ENCODE measurements around the gene DACT2.
"Not testable (repeated sequence)": the region's sequence is repeated elsewhere in the genome, so short reads cannot be mapped to it uniquely, and the experiment has no call there.

DNA sequence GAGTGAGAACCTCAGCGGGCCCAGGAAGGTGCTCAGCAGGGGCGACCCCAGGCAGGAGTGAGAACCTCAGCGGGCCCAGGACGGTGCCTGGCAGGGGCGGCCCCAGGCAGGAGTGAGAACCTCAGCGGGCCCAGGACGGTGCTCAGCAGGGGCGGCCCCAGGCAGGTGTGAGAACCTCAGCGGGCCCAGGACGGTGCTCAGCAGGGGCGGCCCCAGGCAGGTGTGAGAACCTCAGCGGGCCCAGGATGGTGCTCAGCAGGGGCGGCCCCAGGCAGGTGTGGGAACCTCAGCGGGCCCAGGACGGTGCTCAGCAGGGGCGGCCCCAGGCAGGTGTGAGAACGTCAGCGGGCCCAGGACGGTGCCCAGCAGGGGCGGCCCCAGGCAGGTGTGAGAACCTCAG lies 37.3 kb upstream of the DACT2 start:
- TF ChIP-seq, protein P1, sequence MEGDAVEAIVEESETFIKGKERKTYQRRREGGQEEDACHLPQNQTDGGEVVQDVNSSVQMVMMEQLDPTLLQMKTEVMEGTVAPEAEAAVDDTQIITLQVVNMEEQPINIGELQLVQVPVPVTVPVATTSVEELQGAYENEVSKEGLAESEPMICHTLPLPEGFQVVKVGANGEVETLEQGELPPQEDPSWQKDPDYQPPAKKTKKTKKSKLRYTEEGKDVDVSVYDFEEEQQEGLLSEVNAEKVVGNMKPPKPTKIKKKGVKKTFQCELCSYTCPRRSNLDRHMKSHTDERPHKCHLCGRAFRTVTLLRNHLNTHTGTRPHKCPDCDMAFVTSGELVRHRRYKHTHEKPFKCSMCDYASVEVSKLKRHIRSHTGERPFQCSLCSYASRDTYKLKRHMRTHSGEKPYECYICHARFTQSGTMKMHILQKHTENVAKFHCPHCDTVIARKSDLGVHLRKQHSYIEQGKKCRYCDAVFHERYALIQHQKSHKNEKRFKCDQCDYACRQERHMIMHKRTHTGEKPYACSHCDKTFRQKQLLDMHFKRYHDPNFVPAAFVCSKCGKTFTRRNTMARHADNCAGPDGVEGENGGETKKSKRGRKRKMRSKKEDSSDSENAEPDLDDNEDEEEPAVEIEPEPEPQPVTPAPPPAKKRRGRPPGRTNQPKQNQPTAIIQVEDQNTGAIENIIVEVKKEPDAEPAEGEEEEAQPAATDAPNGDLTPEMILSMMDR (IDR thresholded peaks at IDR 0.05) = not testable (repeated sequence)
- TF ChIP-seq EZH2 (IDR thresholded peaks at IDR 0.05) = not testable (repeated sequence)

Measured in neural progenitor cell (in vitro differentiated cells).